ENCODE data around the gene PDZRN4.

The PDZRN4 gene

DNA sequence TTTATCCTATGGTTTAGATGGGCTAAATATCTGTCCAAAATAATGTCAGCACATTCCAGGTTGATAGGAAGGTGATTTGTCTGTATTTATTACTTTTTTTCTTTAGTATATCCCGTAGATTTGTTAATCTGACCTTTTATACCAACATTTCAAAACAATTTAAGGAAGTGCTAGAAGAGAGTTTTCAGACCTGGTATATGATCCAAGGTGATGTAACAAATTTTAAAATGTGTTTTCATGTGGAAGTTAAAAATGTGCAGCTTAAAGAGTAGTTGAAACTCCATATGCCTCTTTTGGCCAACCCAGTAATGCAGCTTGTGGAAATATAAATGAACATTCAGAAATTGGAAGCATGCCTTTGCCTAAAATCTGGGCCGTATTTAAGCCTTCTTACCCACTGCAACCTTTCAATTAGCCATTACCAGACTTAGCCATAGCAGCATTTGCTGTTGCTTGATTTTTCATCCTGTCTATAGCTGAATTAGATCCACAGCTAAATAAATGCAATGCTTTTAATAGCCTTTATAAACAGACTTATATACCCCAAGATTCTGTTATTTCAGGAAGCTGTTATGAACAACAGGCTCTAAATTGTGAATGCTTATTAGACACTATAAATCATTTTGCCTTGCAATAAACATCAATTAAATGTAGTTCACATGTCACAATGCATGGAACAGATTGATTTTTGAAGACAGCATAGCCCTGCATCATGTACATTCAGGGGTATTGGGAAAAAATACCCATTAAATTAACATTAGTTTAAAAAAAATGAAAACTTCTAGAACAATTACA, 271.2 kb downstream of the PDZRN4 start:
- no peak for DNase-seq

DNA sequence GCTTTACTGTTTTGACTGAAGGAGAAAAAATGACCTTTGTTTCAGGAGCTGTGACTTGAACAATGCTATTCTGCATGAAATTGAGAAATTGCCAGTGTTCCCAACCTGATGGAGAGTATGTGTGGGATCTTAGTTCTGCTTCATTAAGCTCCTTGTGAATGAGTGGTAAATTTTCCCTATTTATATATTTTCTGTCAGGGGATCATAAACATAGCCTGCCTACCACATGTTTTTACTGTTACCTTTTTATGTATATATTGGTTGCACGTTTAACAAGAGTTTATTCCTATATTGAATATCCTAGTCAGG, 271.7 kb downstream of the PDZRN4 start:
- no peak for DNase-seq

DNA sequence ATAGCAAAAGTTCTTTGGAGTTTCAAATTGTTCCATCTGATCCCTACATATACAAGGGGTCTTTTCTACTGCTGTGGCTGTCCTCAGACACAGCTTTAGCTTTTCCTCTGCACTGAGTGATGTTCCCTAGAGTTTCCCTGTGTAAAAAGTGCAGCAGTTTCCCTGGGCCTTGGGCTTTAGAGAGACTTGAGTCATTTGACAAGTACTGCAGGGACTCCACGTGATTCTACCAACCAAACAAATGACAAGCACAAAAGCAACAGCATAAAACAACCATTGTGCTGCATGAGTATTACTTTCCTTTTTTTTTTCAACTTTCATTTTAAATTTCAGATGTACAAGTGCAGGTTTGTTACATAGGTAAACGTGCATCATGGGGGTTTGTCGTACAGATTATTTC, 272.8 kb downstream of the PDZRN4 start:
- no peak for DNase-seq

DNA sequence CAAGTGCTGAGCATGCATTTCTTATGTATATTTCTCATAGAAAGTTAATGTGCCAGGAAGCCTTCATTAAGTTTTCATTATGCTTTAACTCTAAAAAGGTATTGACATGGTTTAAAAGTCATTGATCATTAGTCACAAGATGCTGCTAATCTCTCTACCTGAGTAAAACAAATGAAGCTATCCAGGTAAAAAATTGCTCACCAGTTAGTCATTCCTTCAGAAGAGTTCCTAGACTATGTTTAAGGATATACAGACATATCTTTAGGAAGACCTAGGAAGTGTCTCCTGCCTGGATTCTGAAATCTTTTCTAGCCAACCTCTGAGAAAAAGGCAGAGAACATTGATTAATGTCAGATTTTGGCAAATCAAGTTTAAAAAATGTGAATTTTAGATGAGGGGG, 274.2 kb downstream of the PDZRN4 start:
- no peak for DNase-seq

DNA sequence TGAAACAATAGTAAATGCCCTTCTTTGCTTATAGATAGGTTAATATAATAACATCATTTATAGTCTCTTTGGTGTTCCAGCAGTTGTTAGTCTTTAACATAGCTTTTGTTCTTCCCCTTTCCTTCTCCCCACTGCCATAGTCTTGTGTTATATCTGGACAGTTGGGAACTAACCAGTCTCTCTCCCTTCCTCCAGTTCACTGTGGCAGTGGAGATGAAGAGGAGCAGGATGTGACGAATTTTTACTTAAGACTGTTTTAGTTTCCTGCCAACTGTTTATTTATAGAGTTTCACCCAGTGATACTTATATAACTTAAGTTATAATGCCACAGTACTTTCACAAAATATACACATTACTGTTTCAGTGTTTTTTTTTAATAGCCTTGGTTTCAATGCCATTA, 277.4 kb downstream of the PDZRN4 start:
- no peak for DNase-seq

GRCh38 chr12:41466300-41466699, 278.2 kb downstream of the PDZRN4 start:
- DNase-seq, result no peak

DNA sequence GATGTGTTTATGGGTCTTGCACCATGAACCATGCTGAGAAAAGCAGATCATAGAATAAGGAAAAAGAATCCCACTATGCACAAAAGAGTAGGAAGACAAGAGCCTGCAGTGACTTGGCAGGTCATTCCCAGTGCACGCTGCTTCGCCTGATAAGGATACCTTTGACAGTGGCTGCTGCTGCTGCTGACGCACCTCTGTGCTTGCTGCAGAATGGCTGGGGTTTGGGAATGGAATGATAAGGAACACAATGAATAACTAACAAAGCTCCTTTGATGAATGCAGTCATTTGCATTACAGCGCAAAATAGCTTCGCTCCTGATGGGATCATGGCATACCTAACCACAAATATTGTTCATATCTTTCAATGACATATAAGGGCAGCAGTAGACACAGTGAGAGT, 278.7 kb downstream of the PDZRN4 start:
- no peak for DNase-seq

DNA sequence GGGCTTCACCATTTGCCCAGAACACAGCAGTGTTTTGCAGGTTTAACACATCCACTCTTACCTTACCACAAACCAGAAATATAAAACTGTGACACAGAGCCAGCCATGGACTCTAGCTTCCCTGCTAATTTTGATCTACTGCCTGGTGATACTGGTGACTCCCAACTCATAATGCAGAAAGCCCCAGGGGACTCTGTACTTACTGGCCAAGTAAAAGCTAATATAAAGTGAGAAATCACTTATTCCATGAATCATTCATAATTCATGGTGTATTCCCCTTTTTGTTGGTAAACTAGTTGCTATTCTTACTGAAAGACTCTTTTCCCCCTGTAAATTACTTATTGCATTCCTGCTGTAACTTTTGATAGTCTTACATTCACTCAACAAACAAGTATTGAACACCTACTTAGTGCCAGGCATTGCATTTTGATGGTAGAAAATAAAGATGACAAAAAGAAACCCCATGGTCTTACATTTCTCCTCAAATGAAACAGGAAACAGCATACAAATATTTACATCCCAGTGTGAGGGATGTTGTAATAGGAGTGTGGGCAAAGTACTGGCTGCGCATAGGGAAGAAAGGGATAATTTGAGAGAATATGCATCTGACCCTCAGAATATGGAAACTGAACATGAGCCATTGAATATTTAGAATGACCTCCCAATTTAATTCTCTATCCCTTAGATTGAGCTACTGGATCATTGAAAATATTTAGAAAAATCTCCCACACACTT, 279.6 kb downstream of the PDZRN4 start:
- DNase-seq, result no peak

DNA sequence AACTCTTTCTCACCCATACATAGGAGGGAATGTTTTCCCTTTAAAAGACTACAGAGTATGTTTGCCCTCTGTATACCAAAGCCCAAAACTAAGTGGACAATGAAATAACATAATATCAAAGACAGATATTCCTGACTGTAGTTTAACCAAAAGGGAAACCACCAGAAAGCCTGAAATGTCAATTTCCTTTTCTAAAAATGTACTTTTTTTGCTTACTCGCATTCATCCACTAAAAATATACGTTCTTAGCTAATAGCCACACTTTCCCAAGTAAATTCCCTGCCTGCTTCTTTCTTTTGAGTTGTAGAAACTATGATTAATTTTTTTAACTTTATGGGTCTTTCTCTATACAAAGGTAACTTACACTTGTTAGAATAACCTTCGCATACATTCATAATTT, 280.2 kb downstream of the PDZRN4 start:
- no peak for DNase-seq

GRCh38 chr12:41468756-41469155, 280.6 kb downstream of the PDZRN4 start:
- no peak for DNase-seq

GRCh38 chr12:41473441-41473840, 285.3 kb downstream of the PDZRN4 start:
- DNase-seq, result no peak

GRCh38 chr12:41474001-41474400, 285.9 kb downstream of the PDZRN4 start:
- DNase-seq, result no peak

DNA sequence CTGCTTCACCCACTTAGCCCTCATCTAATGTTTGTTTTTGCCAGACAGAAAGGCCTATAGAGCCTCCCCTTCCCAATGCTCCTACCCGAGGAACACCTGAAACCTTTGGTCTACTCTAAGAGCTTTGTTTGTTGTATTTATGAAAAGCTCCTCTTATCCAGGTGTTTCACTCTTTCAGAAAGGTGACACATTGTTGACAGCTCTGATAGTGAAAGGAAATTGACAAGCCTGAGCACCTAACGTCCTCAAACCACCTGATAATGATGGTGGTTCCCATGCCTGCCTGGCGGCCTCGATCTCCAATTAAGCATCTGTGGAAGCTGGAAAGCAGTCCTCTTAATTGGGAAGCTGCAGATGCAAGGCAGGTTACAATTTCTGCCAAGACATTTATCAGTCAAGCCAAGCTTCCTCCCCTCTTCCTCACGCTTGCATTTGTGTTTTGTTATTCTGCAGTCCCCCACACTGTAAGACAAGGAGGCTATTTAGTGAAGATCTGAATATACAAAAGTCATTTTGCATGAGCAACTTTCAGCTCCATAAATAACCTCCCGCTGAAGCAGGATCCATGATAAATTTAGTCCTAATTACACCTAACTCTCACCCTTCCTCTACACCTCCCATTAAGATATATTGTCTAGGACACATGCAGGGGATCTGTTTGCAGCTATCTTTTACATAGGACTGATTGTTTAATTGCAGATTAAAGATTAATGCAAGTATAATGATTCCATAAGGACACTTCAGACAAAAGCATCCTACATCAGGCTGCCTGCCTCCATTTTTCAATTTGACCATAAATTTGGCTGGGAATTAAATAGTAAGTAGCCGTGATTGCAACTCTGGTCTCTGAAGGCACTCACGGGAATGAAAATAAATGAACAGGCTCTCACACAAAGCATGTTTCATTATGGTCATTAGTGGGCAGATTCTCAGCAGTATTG, 288.6 kb downstream of the PDZRN4 start:
- DNase-seq, result peak; percentile 8

DNA sequence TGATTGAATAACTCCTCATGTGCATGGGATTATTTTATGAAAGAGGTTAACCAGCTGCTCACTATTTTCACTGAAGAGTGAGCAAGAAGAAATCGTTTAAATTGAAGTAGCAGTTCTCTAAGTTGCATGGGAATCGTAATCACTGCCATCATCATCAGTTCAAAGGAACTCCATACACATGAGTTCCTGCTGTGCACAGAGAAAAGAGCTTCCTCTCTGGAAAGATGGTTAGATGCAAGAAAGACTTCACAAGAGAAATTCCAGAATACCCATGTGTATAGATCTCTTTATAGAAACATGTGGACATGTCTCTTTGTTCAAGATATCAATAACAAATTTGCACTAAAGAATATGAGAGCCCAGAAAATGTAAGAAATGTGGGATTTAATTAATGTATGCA, 291.3 kb downstream of the PDZRN4 start:
- DNase-seq, result no peak

- no peak for DNase-seq
Measured at GRCh38 chr12:41485203-41485602, 297.1 kb downstream of the PDZRN4 start.

GRCh38 chr12:41486718-41487117, 298.6 kb downstream of the PDZRN4 start:
- no peak for DNase-seq

- no peak for DNase-seq
Measured at GRCh38 chr12:41496009-41496408, 307.9 kb downstream of the PDZRN4 start.

- DNase-seq, result no peak
Measured at GRCh38 chr12:41497409-41497808, 309.3 kb downstream of the PDZRN4 start.

- DNase-seq, result no peak
Measured at GRCh38 chr12:41504976-41505375, 316.9 kb downstream of the PDZRN4 start.

DNA sequence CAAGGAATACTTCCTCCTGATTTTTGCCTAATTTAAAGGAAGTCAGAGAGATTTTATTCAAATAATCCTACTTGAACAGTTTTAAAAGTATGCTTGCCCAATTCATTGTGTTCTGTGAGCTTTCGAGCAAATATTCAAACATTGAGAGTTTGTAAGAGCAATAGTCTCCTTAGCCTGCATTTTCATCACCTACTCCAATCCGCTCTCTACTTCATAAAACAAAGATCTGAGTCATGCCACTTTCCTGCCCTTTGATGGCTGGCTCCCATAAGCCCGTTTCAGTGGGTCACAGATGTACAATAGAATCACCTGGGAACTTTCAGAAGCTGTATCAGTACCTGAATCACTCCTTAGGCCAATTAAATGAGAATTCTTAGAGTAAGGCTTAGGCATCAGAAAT, 319.2 kb downstream of the PDZRN4 start:
- DNase-seq, result no peak

DNA sequence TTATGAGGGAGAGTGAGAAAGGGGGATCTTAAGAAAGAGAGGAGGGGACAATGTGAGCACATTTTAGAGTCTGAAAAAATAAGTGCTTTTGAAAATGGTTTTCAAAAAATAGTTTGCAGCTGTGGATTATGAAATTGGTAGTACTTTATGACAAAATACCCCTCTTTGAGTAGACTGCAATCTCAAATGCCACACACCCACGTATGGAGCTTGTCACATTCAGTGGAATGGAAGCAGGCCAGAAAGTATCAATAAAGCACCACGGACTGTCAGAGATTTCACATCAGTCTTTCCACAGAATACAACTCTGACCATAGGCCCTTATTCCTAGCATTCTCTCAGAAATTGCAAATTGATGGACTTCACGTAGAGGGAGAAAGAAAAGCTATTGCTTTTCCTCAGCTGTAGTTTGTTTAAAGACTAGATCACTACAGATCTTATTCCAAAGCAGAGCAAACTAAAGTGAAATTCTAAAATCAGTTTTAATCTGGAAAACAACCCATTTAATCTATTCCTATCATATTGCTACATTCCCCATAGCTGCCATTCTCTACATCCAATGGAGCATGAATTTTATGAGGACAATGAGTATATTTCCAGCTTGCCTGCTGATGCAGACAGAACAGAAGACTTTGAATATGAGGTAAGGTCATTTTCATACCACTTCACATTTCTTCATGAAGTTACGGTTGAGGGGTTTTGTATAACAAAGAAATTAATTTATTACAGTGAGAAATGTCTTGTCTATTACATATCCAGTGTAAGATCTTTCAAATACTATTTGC, 321.3 kb downstream of the PDZRN4 start:
- DNase-seq, result no peak

GRCh38 chr12:41510470-41510869, 322.4 kb downstream of the PDZRN4 start:
- DNase-seq, result no peak
